ENCODE results near the gene RPS23.
A peak's percentile ranks its signal among the peaks of the same experiment; 100 is the strongest.

Gene RPS23

GRCh38 chr5:82244151-82244550 lies 34.0 kb downstream of the RPS23 start:
- DNase-seq, result no peak

DNA sequence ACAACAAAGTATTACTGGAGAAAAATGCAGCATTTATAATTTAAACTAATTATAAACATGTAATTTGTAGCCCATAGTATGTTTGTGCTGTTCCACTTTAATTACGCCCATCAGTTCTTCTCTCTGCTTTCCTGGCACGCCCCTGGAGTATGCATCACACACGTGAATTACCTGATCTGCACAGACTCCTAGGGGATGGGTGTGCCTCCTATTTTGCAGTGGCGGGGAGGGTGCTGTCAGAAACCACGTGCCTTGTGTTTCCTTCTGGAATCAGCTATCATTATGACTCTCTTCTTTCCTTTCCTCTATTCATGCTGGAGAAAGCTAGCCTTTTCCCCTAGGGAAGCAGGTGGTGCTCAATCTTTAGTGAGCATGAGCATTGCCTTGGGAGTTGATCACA lies 43.3 kb downstream of the RPS23 start:
- no peak for DNase-seq

DNA sequence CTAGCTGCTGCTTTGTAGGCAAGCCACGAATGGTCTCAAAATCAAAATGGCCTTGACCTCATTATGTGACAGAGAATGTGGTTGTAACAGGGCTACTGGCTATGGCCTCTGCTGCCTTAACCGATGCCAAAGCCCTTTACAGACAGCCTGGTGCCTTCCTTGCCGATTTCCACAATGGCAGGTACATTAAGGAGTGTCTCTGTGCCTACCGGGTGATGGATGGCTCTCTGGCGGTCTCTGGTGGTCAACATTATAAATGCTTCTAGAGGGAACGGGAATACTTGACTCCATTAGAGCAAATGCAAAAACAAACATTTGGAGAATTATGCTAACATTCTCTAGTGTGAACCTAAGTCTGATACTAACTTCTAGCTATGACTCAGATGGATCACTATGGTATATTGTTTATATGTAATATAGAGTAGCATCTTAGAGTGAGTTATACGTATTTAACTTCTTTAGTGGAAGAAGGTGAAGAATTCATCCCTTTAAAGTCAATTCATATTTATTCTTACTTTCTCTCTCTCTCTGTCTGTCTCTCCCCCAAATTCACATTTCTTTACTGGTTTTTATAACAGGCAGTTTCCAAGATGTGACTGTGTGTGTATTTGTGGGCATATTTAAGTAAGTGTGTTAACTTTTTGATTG lies 52.5 kb downstream of the RPS23 start:
- DNase-seq, result peak; percentile 71

All from CD4-positive, alpha-beta T cell treated with Interleukin-21 for 1 hour (primary cell).